ENCODE results near the gene AHRR. TPM values are rescaled to one million over a fixed set of nuclear protein-coding genes. Genes with fewer than 3 reads are reported as not detected.

AHRR gene
- total RNA-seq, 1 experiment from 2014 or later, result 1.9 TPM

DNA sequence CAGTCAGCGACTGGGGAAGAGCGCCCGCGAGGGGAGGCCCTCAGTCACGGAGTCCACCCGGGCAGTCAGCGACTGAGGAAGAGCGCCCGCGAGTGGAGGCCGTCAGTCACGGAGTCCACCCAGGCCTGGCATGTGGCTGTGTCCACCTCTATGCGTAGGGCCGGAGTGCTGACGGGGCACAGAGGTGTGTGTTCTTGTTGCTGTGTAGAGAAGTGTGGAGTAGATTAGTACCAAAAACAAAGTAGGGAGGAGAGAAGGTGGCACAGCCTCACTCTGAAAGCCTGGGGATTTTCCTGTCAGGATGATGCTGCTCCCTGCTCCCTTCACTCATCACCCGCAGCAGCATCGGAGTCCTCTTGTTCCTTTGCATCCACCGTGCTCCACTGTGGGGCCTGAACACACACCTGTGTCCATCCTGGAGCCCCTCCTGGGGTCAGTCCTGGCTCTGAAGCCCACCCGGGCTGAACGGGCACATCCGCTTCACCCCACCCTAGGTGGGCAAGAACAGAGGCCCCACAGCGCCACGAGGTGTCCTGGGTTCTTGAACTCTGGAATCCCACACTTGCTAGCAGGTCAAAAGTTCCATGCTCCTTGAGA is 37.9 kb downstream of the AHRR start:
- Histone ChIP-seq H4K20me1 (ENCODE audit: low read length) (no peaks in the 10 kb centered on the region), H3K36me3 (ENCODE audit: low read depth, low read length) (no peaks in the 10 kb centered on the region), H2AFZ (ENCODE audit: low read length) (no peak overlapping the region), H3K4me3 (ENCODE audit: low read length) (no peak overlapping the region), H3K27me3 (ENCODE audit: low read length) (no peaks in the 10 kb centered on the region), H3K4me2 (ENCODE audit: low read length) (no peak overlapping the region), H3K9me2 (replicated peaks; ENCODE audit: low read length) (no peaks in the 10 kb centered on the region), H3K4me1 (ENCODE audit: insufficient read depth, low read length) (no peaks in the 10 kb centered on the region), H3K79me2 (ENCODE audit: low read length) (no peaks in the 10 kb centered on the region), H3K27ac (ENCODE audit: low read length) (no peak overlapping the region), H3K9ac (ENCODE audit: low read length) (no peak overlapping the region), H3K9me3 (ENCODE audit: low read length) (no peaks in the 10 kb centered on the region), H3F3A (ENCODE audit: low read length, unreplicated experiment) (no peaks in the 10 kb centered on the region)
- POLR2A ChIA-PET (ENCODE audit: unreplicated experiment), result no interaction called here
- no peak for DNase-seq
- CTCF ChIA-PET, result no interaction called here
- intact Hi-C loops (cut with micrococcal nuclease), result no loop called here
- no TSS peak for BruUV-seq (replicated peaks)
- no peak for ATAC-seq
- TF ChIP-seq, protein P1, sequence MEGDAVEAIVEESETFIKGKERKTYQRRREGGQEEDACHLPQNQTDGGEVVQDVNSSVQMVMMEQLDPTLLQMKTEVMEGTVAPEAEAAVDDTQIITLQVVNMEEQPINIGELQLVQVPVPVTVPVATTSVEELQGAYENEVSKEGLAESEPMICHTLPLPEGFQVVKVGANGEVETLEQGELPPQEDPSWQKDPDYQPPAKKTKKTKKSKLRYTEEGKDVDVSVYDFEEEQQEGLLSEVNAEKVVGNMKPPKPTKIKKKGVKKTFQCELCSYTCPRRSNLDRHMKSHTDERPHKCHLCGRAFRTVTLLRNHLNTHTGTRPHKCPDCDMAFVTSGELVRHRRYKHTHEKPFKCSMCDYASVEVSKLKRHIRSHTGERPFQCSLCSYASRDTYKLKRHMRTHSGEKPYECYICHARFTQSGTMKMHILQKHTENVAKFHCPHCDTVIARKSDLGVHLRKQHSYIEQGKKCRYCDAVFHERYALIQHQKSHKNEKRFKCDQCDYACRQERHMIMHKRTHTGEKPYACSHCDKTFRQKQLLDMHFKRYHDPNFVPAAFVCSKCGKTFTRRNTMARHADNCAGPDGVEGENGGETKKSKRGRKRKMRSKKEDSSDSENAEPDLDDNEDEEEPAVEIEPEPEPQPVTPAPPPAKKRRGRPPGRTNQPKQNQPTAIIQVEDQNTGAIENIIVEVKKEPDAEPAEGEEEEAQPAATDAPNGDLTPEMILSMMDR (conservative IDR thresholded peaks at IDR 0.05; ENCODE audit: low read depth, low read length), result no peak
- TF ChIP-seq EZH2 (IDR thresholded peaks at IDR 0.05; ENCODE audit: low read length, unreplicated experiment) (no peak), EZH2phosphoT487 (IDR thresholded peaks at IDR 0.05; ENCODE audit: borderline replicate concordance, low read length) (no peak)

DNA sequence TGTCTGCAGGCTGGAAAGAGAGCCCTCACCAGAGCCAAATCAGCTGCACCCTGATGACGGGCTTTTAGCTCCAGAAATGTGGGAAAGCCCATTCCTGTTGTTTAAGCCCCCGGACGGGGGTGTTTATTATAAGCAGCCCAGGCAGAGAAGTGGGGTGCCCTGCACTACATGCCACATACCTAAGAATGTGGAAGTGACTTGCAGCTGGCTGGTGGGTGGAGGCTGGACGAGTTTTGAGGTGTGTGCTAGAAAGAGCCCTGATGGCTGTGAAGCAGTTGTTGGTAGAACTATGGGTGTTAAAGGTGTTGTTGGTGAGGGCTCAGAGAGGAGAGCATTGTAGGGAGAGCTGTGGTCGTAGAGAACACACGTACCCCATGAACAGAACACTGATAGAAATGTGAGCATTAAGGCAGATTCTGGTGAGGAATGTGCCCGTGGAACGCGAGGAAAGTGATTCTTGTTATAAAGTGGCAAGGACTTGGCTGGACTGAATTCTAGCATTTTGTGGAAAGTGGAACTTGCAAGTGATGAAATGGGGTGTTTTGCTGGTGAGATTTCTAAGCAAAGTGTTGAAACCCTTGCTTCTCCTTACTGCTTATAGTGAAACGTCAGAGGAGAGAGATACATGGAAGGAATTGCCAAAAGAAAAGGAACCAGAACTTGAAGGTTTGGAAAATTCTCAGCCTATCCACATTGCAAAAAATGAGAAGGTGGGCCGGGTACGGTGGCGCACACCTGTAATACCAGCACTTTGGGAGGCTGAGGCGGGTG is 38.9 kb downstream of the AHRR start:
- CTCF ChIA-PET, result no interaction called here
- intact Hi-C loops (cut with micrococcal nuclease), result no loop called here
- H3K27me3 ChIP-seq (ENCODE audit: low read length), result no peaks in the 10 kb centered on the region

More for the DNA sequence above, 38.9 kb downstream of the AHRR start:
- TF ChIP-seq, protein P1 (conservative IDR thresholded peaks at IDR 0.05; ENCODE audit: low read depth, low read length), result no peak
- no peak for TF ChIP-seq EZH2phosphoT487 (IDR thresholded peaks at IDR 0.05; ENCODE audit: borderline replicate concordance, low read length)
- TF ChIP-seq EZH2 (IDR thresholded peaks at IDR 0.05; ENCODE audit: low read length, unreplicated experiment), result no peak
- Histone ChIP-seq H3K9me2 (replicated peaks; ENCODE audit: low read length) (no peaks in the 10 kb centered on the region), H3K9me3 (ENCODE audit: low read length) (no peaks in the 10 kb centered on the region), H3K36me3 (ENCODE audit: low read depth, low read length) (no peaks in the 10 kb centered on the region), H2AFZ (ENCODE audit: low read length) (no peak overlapping the region), H3F3A (ENCODE audit: low read length, unreplicated experiment) (no peaks in the 10 kb centered on the region), H3K9ac (ENCODE audit: low read length) (no peak overlapping the region), H3K4me2 (ENCODE audit: low read length) (no peak overlapping the region), H4K20me1 (ENCODE audit: low read length) (no peaks in the 10 kb centered on the region), H3K4me1 (ENCODE audit: insufficient read depth, low read length) (no peaks in the 10 kb centered on the region), H3K79me2 (ENCODE audit: low read length) (no peaks in the 10 kb centered on the region), H3K27ac (ENCODE audit: low read length) (no peak overlapping the region), H3K4me3 (ENCODE audit: low read length) (no peak overlapping the region)
- DNase-seq, result no peak
- ATAC-seq, result no peak
- BruUV-seq (replicated peaks), result no TSS peak
- POLR2A ChIA-PET (ENCODE audit: unreplicated experiment), result no interaction called here
